GM18526 (cell line): Measurements from ENCODE around the gene FBXL19.

Experiments used
- POLR2A ChIP-seq: IDR thresholded peaks from 3 replicates; pipeline ENCODE4 v1.6.1; 2011; ENCODE audit not compliant: insufficient read length; ENCODE audit errors: extremely low read depth

Gene FBXL19

GRCh38 chr16:30904114-30904780, 19.1 kb upstream of the FBXL19 start:
- no peak for TF ChIP-seq POLR2A

- TF ChIP-seq POLR2A: no peak
Measured at GRCh38 chr16:30907064-30907463, 16.3 kb upstream of the FBXL19 start.

GRCh38 chr16:30910427-30911029, 12.8 kb upstream of the FBXL19 start:
- no peak for TF ChIP-seq POLR2A

GRCh38 chr16:30912794-30913412, 10.5 kb upstream of the FBXL19 start:
- no peak for TF ChIP-seq POLR2A

- no peak for TF ChIP-seq POLR2A
Measured at GRCh38 chr16:30914830-30915229, 8.5 kb upstream of the FBXL19 start.

GRCh38 chr16:30918614-30919013, 4.8 kb upstream of the FBXL19 start:
- no peak for TF ChIP-seq POLR2A

GRCh38 chr16:30920891-30921290, 2.5 kb upstream of the FBXL19 start:
- no peak for TF ChIP-seq POLR2A

GRCh38 chr16:30921459-30921747, 2.0 kb upstream of the FBXL19 start:
- TF ChIP-seq POLR2A: no peak

GRCh38 chr16:30921748-30922419, 1.5 kb upstream of the FBXL19 start:
- peak; percentile 9 for TF ChIP-seq POLR2A

- TF ChIP-seq POLR2A: no peak
Measured at GRCh38 chr16:30922420-30922959, 882 bp upstream of the FBXL19 start.

GRCh38 chr16:30922960-30923535, 324 bp upstream of the FBXL19 start:
- no peak for TF ChIP-seq POLR2A

- TF ChIP-seq POLR2A: no peak
Measured at GRCh38 chr16:30924076-30924912, 922 bp downstream of the FBXL19 start.

- no peak for TF ChIP-seq POLR2A
Measured at GRCh38 chr16:30924913-30925631, 1.7 kb downstream of the FBXL19 start.

- TF ChIP-seq POLR2A: no peak
Measured at GRCh38 chr16:30925632-30925987, 2.2 kb downstream of the FBXL19 start.
